ENCODE results near the gene ZCCHC14. TPM values are rescaled to one million over a fixed set of nuclear protein-coding genes. Genes with fewer than 3 reads are reported as not detected.

Gene ZCCHC14
- total RNA-seq, 4 donors from 2014 or later = 27.7 to 56.1 (median 36.7) TPM

DNA sequence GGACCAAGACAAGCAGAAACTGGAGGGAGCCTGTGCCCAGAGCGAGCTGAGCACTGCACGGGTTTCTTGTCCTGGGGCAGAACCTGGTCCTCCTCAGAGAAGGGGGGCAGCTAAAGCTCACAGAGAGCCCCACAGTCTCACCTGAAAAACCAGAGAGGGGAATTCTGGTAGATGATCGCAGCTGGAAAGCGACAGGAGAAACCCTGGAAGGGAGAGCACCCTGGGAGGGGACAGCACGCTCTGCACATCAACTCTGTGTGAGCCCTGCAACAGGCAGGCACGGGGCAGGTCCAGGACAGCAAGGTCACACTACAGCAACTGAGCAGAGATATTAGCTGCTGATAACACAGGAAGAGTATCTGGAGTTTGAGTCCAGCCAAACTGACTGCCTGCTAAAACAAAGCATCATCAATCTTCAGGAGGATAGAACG, 18.2 kb downstream of the ZCCHC14 start:
- DNase-seq = no peak
- Histone ChIP-seq H3K4me3 (no peak overlapping the region), H3K9me3 (no peaks in the 10 kb centered on the region), H3K27me3 (no peaks in the 10 kb centered on the region), H3K36me3 (peaks cover 0 to 4% (median 0%) of the 10 kb centered on the region in 4 donors), H3K4me1 (peaks cover 15 to 55% (median 38%) of the 10 kb centered on the region in 4 donors), H3K27ac (no peak overlapping the region)
- 78 to 79% methylated on average over 5 to 7 of the region's 7 CpGs for WGBS, 2 donors (ENCODE audit: low coverage in 1 of 2)
- TF ChIP-seq POLR2AphosphoS5 (IDR thresholded peaks at IDR 0.05) (no peak), POLR2A (IDR thresholded peaks at IDR 0.05) (no peak), EP300 (IDR thresholded peaks at IDR 0.05; ENCODE audit: low read depth) (no peak)
- TF ChIP-seq, protein P1, sequence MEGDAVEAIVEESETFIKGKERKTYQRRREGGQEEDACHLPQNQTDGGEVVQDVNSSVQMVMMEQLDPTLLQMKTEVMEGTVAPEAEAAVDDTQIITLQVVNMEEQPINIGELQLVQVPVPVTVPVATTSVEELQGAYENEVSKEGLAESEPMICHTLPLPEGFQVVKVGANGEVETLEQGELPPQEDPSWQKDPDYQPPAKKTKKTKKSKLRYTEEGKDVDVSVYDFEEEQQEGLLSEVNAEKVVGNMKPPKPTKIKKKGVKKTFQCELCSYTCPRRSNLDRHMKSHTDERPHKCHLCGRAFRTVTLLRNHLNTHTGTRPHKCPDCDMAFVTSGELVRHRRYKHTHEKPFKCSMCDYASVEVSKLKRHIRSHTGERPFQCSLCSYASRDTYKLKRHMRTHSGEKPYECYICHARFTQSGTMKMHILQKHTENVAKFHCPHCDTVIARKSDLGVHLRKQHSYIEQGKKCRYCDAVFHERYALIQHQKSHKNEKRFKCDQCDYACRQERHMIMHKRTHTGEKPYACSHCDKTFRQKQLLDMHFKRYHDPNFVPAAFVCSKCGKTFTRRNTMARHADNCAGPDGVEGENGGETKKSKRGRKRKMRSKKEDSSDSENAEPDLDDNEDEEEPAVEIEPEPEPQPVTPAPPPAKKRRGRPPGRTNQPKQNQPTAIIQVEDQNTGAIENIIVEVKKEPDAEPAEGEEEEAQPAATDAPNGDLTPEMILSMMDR (IDR thresholded peaks at IDR 0.05) = no peak
- intact Hi-C loops (cut with DNase I; ENCODE audit: low total_unique reads) (no loop called here), in situ Hi-C loops (cut with MboI; ENCODE audit: low pct_ligation_motif_present in 1 of 4, low pct_unique_long_range_greater_than_20kb in 1 of 4, low sequenced_read_pairs in 3 of 4) (no loop called here)

- Histone ChIP-seq H3K9me3 (no peaks in the 10 kb centered on the region), H3K27me3 (no peaks in the 10 kb centered on the region), H3K27ac (no peak overlapping the region), H3K4me1 (peaks cover 15 to 56% (median 38%) of the 10 kb centered on the region in 4 donors), H3K36me3 (peaks cover 0 to 4% (median 0%) of the 10 kb centered on the region in 4 donors), H3K4me3 (no peak overlapping the region)
- 85 to 86% methylated on average over 4 of the region's 4 CpGs for WGBS, 2 donors (ENCODE audit: low coverage in 1 of 2)
- TF ChIP-seq, protein P1 (IDR thresholded peaks at IDR 0.05) = no peak
- no peak for TF ChIP-seq POLR2A (IDR thresholded peaks at IDR 0.05)
- TF ChIP-seq POLR2AphosphoS5 (IDR thresholded peaks at IDR 0.05) = no peak
- TF ChIP-seq EP300 (IDR thresholded peaks at IDR 0.05; ENCODE audit: low read depth) = no peak
- intact Hi-C loops (cut with DNase I; ENCODE audit: low total_unique reads) = no loop called here
- in situ Hi-C loops (cut with MboI; ENCODE audit: low pct_ligation_motif_present in 1 of 4, low pct_unique_long_range_greater_than_20kb in 1 of 4, low sequenced_read_pairs in 3 of 4) = no loop called here
- DNase-seq = no peak
Observed at GRCh38 chr16:87474017-87474416, 18.8 kb downstream of the ZCCHC14 start.

DNA sequence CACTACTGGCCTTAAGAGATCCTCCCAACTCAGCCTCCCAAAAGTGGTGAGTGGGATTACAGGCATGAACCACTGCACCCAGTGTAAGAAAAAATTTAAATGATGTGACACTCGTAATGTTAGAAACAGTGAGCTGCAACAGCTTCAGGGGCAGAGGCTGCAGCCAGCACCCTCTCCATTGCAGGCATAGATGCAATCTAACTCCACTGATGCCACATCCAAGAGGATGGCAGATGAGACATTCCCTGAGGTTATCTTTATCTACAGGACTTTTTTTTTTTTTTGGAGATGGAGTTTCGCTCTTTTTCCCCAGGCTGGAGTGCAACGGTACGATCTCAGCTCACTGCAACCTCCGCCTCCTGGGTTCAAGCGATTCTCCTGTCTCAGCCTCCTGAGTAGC, 19.9 kb downstream of the ZCCHC14 start:
- Histone ChIP-seq H3K36me3 (peaks cover 0 to 4% (median 0%) of the 10 kb centered on the region in 4 donors), H3K9me3 (no peaks in the 10 kb centered on the region), H3K4me3 (no peak overlapping the region), H3K27ac (no peak overlapping the region), H3K27me3 (no peaks in the 10 kb centered on the region), H3K4me1 (peaks cover 15 to 56% (median 38%) of the 10 kb centered on the region in 4 donors)
- in situ Hi-C loops (cut with MboI; ENCODE audit: low pct_ligation_motif_present in 1 of 4, low pct_unique_long_range_greater_than_20kb in 1 of 4, low sequenced_read_pairs in 3 of 4) = no loop called here
- WGBS, 2 donors (ENCODE audit: low coverage in 1 of 2) = 95 to 98% methylated on average over 3 to 6 of the region's 6 CpGs
- DNase-seq = no peak
- TF ChIP-seq POLR2A (IDR thresholded peaks at IDR 0.05) = no peak
- TF ChIP-seq, protein P1 (IDR thresholded peaks at IDR 0.05) = no peak
- TF ChIP-seq EP300 (IDR thresholded peaks at IDR 0.05; ENCODE audit: low read depth) = no peak
- TF ChIP-seq POLR2AphosphoS5 (IDR thresholded peaks at IDR 0.05) = no peak
- intact Hi-C loops (cut with DNase I; ENCODE audit: low total_unique reads) = no loop called here

GRCh38 chr16:87472142-87472778, 20.6 kb downstream of the ZCCHC14 start:
- no peak for DNase-seq
- Histone ChIP-seq H3K4me1 (peaks cover 15 to 58% (median 38%) of the 10 kb centered on the region in 4 donors), H3K27me3 (no peaks in the 10 kb centered on the region), H3K9me3 (no peaks in the 10 kb centered on the region), H3K36me3 (peaks cover 0 to 4% (median 0%) of the 10 kb centered on the region in 4 donors), H3K4me3 (no peak overlapping the region), H3K27ac (peak overlapping the region; percentile 37 to 84 (median 81))
- TF ChIP-seq, protein P1 (IDR thresholded peaks at IDR 0.05) = no peak
- TF ChIP-seq EP300 (IDR thresholded peaks at IDR 0.05; ENCODE audit: low read depth) (no peak), POLR2AphosphoS5 (IDR thresholded peaks at IDR 0.05) (no peak), POLR2A (IDR thresholded peaks at IDR 0.05) (no peak)
- whole genome bisulfite sequencing, 2 donors (ENCODE audit: low coverage in 1 of 2) = 84 to 86% methylated on average over 9 to 21 of the region's 22 CpGs
- intact Hi-C loops (cut with DNase I; ENCODE audit: low total_unique reads) = no loop called here
- in situ Hi-C loops (cut with MboI; ENCODE audit: low pct_ligation_motif_present in 1 of 4, low pct_unique_long_range_greater_than_20kb in 1 of 4, low sequenced_read_pairs in 3 of 4) = no loop called here

Measured in transverse colon (tissue), 4 donors.